ENCODE measurements around the gene SUGP1. TPM values are rescaled to one million over a fixed set of nuclear protein-coding genes. Genes with fewer than 3 reads are reported as not detected.

The SUGP1 gene
- total and polyA plus RNA-seq, 2 of the 13 experiments (the other 11 are each of a cell fraction or from before 2014, with no cell fraction given) = 21.6 to 25.9 TPM

- TF ChIP-seq SNAPC4 (CRISPR knock-in tag; IDR thresholded peaks at IDR 0.05) (no peak), GPBP1L1 (CRISPR knock-in tag; IDR thresholded peaks at IDR 0.05) (no peak), ZFP36 (IDR thresholded peaks at IDR 0.05; ENCODE audit: borderline replicate concordance, low read depth, low read length, partially characterized antibody) (no peak), MTF1 (CRISPR knock-in tag; IDR thresholded peaks at IDR 0.05) (no peak), ZNF232 (CRISPR knock-in tag; IDR thresholded peaks at IDR 0.05; ENCODE audit: borderline replicate concordance) (no peak), E2F5 (CRISPR knock-in tag; conservative IDR thresholded peaks at IDR 0.05) (no peak), AKNA (CRISPR knock-in tag; IDR thresholded peaks at IDR 0.05; ENCODE audit: borderline replicate concordance) (no peak), PPARG (CRISPR knock-in tag; conservative IDR thresholded peaks at IDR 0.05) (no peak), ZNF180 (CRISPR knock-in tag; IDR thresholded peaks at IDR 0.05; ENCODE audit: borderline replicate concordance, low read depth) (no peak), CBX1 (IDR thresholded peaks at IDR 0.05; ENCODE audit: low read depth) (peak; percentile 61), ZBTB42 (CRISPR knock-in tag; IDR thresholded peaks at IDR 0.05) (no peak), ZNF451 (CRISPR knock-in tag; IDR thresholded peaks at IDR 0.05) (no peak), SKIL (CRISPR knock-in tag; IDR thresholded peaks at IDR 0.05; ENCODE audit: borderline replicate concordance) (no peak)
Measured at GRCh38 chr19:19366434-19367396, 46.4 kb upstream of the SUGP1 start (continued).
